B cell (primary cell): Measurements from ENCODE around the gene HBM. TPM values are rescaled to one million over a fixed set of nuclear protein-coding genes. Genes with fewer than 3 reads are reported as not detected.

Experiments used
- ATAC-seq: fragments of 200-7000 bp; cut with Tn5 transposase; one replicate; pipeline ENCODE4 v1.10.0; 2021; ENCODE audit warnings: low read depth, mild to moderate bottlenecking, moderate number of reproducible peaks, moderate library complexity
- CTCF ChIA-PET: fragments of 350-600 bp; sonication (Branson Sonifier 250); formaldehyde crosslinking; loops from one replicate; lab custom pipeline; 2021; ENCODE audit warnings: antibody characterized with exemption, inconsistent platforms; lab: Charles Lee
- POLR2A ChIA-PET: fragments of 350-600 bp; sonication (Branson Sonifier 250); formaldehyde crosslinking; loops from one replicate; lab custom pipeline; 2021; ENCODE audit warnings: antibody characterized with exemption; lab: Charles Lee
- DNase-seq: peaks from one replicate; pipeline ENCODE4 v3.0.0; 2013
- H2AFZ ChIP-seq: 2 replicates; pipeline ENCODE4 v1.6.1; 2012; ENCODE audit warnings: mild to moderate bottlenecking, low read depth, low read length; ENCODE audit not compliant: insufficient read depth, poor library complexity, severe bottlenecking
- H3K27ac ChIP-seq, 2 donors: 1 replicate in 1 of 2; 2 replicates in 1 of 2; pipeline ENCODE4 v1.5.1; 2012 to 2013; ENCODE audit warnings: low read length in 2 of 2, mild to moderate bottlenecking in 2 of 2, moderate library complexity in 1 of 2
- H3K27me3 ChIP-seq, 4 experiments: fragments of 200-600 bp in 1 of 4; sonication (generic) in 1 of 4; replicated peaks in 1 of 4; 1 replicate in 2 of 4; 2 replicates in 2 of 4; pipeline versions ENCODE4 v1.6.1 to v1.7.0; 2013 to 2016; ENCODE audit warnings: low read length in 3 of 4, mild to moderate bottlenecking in 2 of 4, mixed read lengths in 1 of 4, moderate library complexity in 1 of 4; ENCODE audit not compliant: insufficient read depth in 4 of 4, control insufficient read depth in 3 of 4; ENCODE audit errors: control extremely low read depth in 1 of 4
- H3K36me3 ChIP-seq, 2 experiments: replicated peaks in 1 of 2; 1 replicate in 1 of 2; 2 replicates in 1 of 2; pipeline versions ENCODE4 v1.6.1 to v1.7.1; 2013; ENCODE audit warnings: low read length in 1 of 2; ENCODE audit not compliant: insufficient read depth in 2 of 2, control insufficient read depth in 1 of 2; ENCODE audit errors: control extremely low read depth in 1 of 2, extremely low read depth in 1 of 2
- H3K4me1 ChIP-seq, 2 donors: fragments of 200-600 bp in 1 of 2; sonication (generic) in 1 of 2; 1 replicate in 1 of 2; 2 replicates in 1 of 2; pipeline versions ENCODE4 v1.5.1 to v1.6.1; 2013 to 2017; ENCODE audit warnings: low read length in 2 of 2; ENCODE audit not compliant: control insufficient read depth in 2 of 2, insufficient read depth in 2 of 2
- H3K4me2 ChIP-seq: replicated peaks from 2 replicates; pipeline ENCODE3; 2012; ENCODE audit warnings: mild to moderate bottlenecking, low read depth, low read length; ENCODE audit not compliant: poor library complexity, severe bottlenecking
- H3K4me3 ChIP-seq, 5 experiments: fragments of 200-600 bp in 1 of 5; sonication (generic) in 1 of 5; 1 replicate in 3 of 5; 2 replicates in 2 of 5; pipeline versions ENCODE4 v1.5.1 to v1.7.0; 2011 to 2016; ENCODE audit warnings: low read length in 4 of 5, mild to moderate bottlenecking in 4 of 5, low read depth in 2 of 5, control low read depth in 1 of 5, moderate library complexity in 1 of 5; ENCODE audit not compliant: insufficient read depth in 1 of 5; ENCODE audit errors: control extremely low read depth in 1 of 5, extremely low read depth in 1 of 5
- H3K79me2 ChIP-seq: fragments of 200-600 bp; sonication (generic); one replicate; pipeline ENCODE4 v1.6.0; 2016; ENCODE audit warnings: low read length; ENCODE audit not compliant: control insufficient read depth, insufficient read depth
- H3K9ac ChIP-seq: fragments of 200-600 bp; sonication (generic); 2 replicates; pipeline ENCODE4 v1.6.1; 2017; ENCODE audit warnings: mild to moderate bottlenecking, low read length, moderate library complexity
- H3K9me3 ChIP-seq, 3 donors: one replicate each; pipeline versions ENCODE4 v1.6.1 to v1.7.1; 2013; ENCODE audit warnings: low read length in 2 of 3; ENCODE audit not compliant: control insufficient read depth in 2 of 3, insufficient read depth in 1 of 3; ENCODE audit errors: control extremely low read depth in 1 of 3
- H4K20me1 ChIP-seq: 2 replicates; pipeline ENCODE4 v1.6.0; 2012; ENCODE audit warnings: mild to moderate bottlenecking, low read length; ENCODE audit not compliant: insufficient read depth, control insufficient read depth, poor library complexity, severe bottlenecking
- H3K27ac Mint-ChIP-seq: one replicate; pipeline ENCODE4 v1.8.0; 2021; ENCODE audit warnings: mixed read lengths
- H3K27me3 Mint-ChIP-seq: one replicate; pipeline ENCODE4 v1.8.0; 2021; ENCODE audit warnings: mixed read lengths
- H3K4me1 Mint-ChIP-seq: one replicate; pipeline ENCODE4 v1.8.0; 2021; ENCODE audit warnings: mixed read lengths
- H3K4me3 Mint-ChIP-seq: one replicate; pipeline ENCODE4 v1.8.0; 2021; ENCODE audit warnings: mixed read lengths
- H3K9me3 Mint-ChIP-seq: one replicate; pipeline ENCODE4 v1.8.0; 2022; ENCODE audit warnings: mixed read lengths; ENCODE audit not compliant: insufficient read depth
- CTCF ChIP-seq: fragments of 200-600 bp; IDR thresholded peaks from one replicate; pipeline ENCODE4 v1.8.0; 2022; ENCODE audit warnings: antibody characterized with exemption, mild to moderate bottlenecking
- EZH2 ChIP-seq: IDR thresholded peaks from 2 replicates; pipeline ENCODE4 v1.6.1; 2012; ENCODE audit warnings: borderline replicate concordance, low read depth, mild to moderate bottlenecking, moderate library complexity, low read length; ENCODE audit not compliant: insufficient read depth, poor library complexity, severe bottlenecking
- WGBS: methylation state at CpG from one replicate; pipeline ENCODE4 v1.1.5; 2013; ENCODE audit warnings: missing lambda C conversion rate; ENCODE audit not compliant: insufficient coverage; 5-methylcytosine and 5-hydroxymethylcytosine counted together
- intact Hi-C: fragments of 100-400 bp; cut with micrococcal nuclease; formaldehyde crosslinking; loops from one replicate; pipeline ENCODE4 v1.10.0; 2022
- polyA plus RNA-seq: library from polyadenylated mRNA; depleted of rRNA; stranded (reverse); fragments of >200 nt; gene quantifications from 2 replicates; pipeline ENCODE4 v1.2.3, GENCODE V29; 2012
- total RNA-seq, 2 donors: library from RNA; stranded (reverse); fragments of 120-200 nt in 1 of 2; gene quantifications; 1 replicate in 1 of 2; 2 replicates in 1 of 2; pipeline versions ENCODE4 v1.2.3 to v1.2.4, GENCODE V29; 2013 to 2022

Gene HBM
- total and polyA plus RNA-seq, 2 donors (not counting 1 experiment from before 2014, with no cell fraction given) = 0.64 TPM; not detected in 1

DNA sequence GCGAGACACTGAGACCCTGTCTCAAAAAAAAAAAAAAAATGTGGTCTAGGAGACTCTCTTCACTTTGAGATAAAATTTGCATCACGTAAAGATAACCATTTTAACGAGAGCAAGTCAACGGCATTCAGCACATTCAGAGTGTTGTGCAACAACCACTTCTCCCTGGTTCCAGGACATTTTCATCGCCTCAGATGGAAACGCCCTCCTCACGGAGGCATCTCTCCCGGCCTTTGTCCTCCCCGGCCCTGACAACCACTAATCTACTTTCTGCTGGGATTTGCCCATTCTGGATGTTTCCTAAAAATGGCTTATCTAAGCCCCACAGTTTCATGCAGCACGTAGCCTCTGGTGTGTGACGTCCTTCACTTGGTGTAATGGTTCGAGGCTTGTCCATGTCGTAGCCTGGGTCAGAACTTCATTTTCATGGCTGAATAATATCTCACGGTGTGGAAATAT is 21.0 kb upstream of the HBM start:
- no peaks in the 10 kb centered on the region for H4K20me1 ChIP-seq
- 93% methylated on average over 14 of the region's 14 CpGs for WGBS
- CTCF ChIA-PET = no interaction called here
- peaks cover 0 to 15% (median 0%) of the 10 kb centered on the region in 4 experiments for H3K27me3 ChIP-seq
- H3K27ac ChIP-seq = no peak overlapping the region
- POLR2A ChIA-PET = no interaction called here
- H3K4me1 ChIP-seq = no peaks in the 10 kb centered on the region
- no peak overlapping the region for H3K4me3 Mint-ChIP-seq
- no peak overlapping the region for H3K4me2 ChIP-seq
- H3K36me3 ChIP-seq = no peaks in the 10 kb centered on the region
- H3K4me1 Mint-ChIP-seq = no peaks in the 10 kb centered on the region
- no peak overlapping the region for H3K9ac ChIP-seq
- intact Hi-C loops = no loop called here
- no peaks in the 10 kb centered on the region for H3K79me2 ChIP-seq
- no peak for ATAC-seq
- H3K4me3 ChIP-seq = no peak overlapping the region
- no peak overlapping the region for H2AFZ ChIP-seq
- DNase-seq = no peak
- H3K9me3 Mint-ChIP-seq = no peaks in the 10 kb centered on the region
- no peak overlapping the region for H3K27ac Mint-ChIP-seq
- H3K27me3 Mint-ChIP-seq = peaks cover 35% of the 10 kb centered on the region
- TF ChIP-seq CTCF (no peak), EZH2 (no peak)
- peaks cover 0 to 3% (median 0%) of the 10 kb centered on the region in 3 donors for H3K9me3 ChIP-seq

DNA sequence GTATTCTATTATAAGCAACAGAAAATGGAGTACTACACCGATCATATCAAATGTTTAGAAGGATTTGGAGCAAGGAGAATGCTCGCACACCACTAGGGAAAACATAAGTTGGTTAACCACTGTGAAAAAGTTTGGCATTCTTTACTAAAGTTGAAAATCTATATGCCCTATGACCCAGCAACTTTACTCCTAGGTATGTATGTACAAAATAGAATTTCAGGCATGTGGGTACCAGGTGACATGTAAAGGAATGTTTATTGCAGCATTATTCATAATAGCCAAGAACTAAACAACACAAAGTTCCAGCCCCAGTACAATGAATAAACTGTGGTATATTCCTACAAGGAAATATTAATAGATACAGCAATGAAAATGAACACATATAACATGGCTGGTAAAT is 19.1 kb upstream of the HBM start:
- Histone ChIP-seq H4K20me1 (no peaks in the 10 kb centered on the region), H3K9ac (no peak overlapping the region), H2AFZ (no peak overlapping the region), H3K27me3 (peaks cover 0 to 15% (median 0%) of the 10 kb centered on the region in 4 experiments), H3K4me2 (no peak overlapping the region), H3K4me3 (no peak overlapping the region), H3K27ac (no peak overlapping the region), H3K36me3 (no peaks in the 10 kb centered on the region), H3K4me1 (no peaks in the 10 kb centered on the region), H3K9me3 (no peaks in the 10 kb centered on the region), H3K79me2 (no peaks in the 10 kb centered on the region)
- H3K9me3 Mint-ChIP-seq = no peaks in the 10 kb centered on the region
- ChIA-PET CTCF (no interaction called here), POLR2A (no interaction called here)
- H3K27me3 Mint-ChIP-seq = peaks cover 41% of the 10 kb centered on the region
- TF ChIP-seq EZH2 (no peak), CTCF (no peak)
- ATAC-seq (no peak), DNase-seq (no peak)
- H3K4me1 Mint-ChIP-seq = no peaks in the 10 kb centered on the region
- WGBS = no CpG with 5 or more reads among the region's 2 CpGs
- H3K27ac Mint-ChIP-seq = no peak overlapping the region
- intact Hi-C loops = no loop called here
- no peak overlapping the region for H3K4me3 Mint-ChIP-seq
